GM18498 (cell line): ENCODE results near the gene RBBP8NL.
A peak's percentile ranks its signal among the peaks of the same experiment; 100 is the strongest.
"Not testable (repeated sequence)": the region's sequence is repeated elsewhere in the genome, so short reads cannot be mapped to it uniquely, and the experiment has no call there.

Experiments used
- ATAC-seq: cut with Tn5 transposase; IDR thresholded peaks from one replicate; pipeline ENCODE4 v1.9.1; 2021; ENCODE audit warnings: mild to moderate bottlenecking, moderate library complexity; ENCODE audit not compliant: unreplicated experiment

Gene RBBP8NL

GRCh38 chr20:62377615-62378178, 49.6 kb downstream of the RBBP8NL start:
- no peak for ATAC-seq

GRCh38 chr20:62377064-62377461, 50.3 kb downstream of the RBBP8NL start:
- ATAC-seq = no peak

- ATAC-seq = no peak
Measured at GRCh38 chr20:62376112-62377063, 51.0 kb downstream of the RBBP8NL start.

- ATAC-seq = no peak
Measured at GRCh38 chr20:62374331-62375152, 52.8 kb downstream of the RBBP8NL start.

GRCh38 chr20:62373631-62374179, 53.6 kb downstream of the RBBP8NL start:
- ATAC-seq = not testable (repeated sequence)

GRCh38 chr20:62372042-62372993, 55.0 kb downstream of the RBBP8NL start:
- no peak for ATAC-seq

- no peak for ATAC-seq
Measured at GRCh38 chr20:62371588-62372041, 55.7 kb downstream of the RBBP8NL start.

GRCh38 chr20:62370807-62371587, 56.3 kb downstream of the RBBP8NL start:
- ATAC-seq = no peak

- ATAC-seq = no peak
Measured at GRCh38 chr20:62370115-62370806, 57.1 kb downstream of the RBBP8NL start.

GRCh38 chr20:62369815-62370114, 57.6 kb downstream of the RBBP8NL start:
- no peak for ATAC-seq

GRCh38 chr20:62368976-62369814, 58.1 kb downstream of the RBBP8NL start:
- ATAC-seq = no peak

GRCh38 chr20:62368392-62368975, 58.9 kb downstream of the RBBP8NL start:
- ATAC-seq = no peak

- ATAC-seq = no peak
Measured at GRCh38 chr20:62367633-62368391, 59.5 kb downstream of the RBBP8NL start.

- peak; percentile 61 for ATAC-seq
Measured at GRCh38 chr20:62367136-62367632, 60.2 kb downstream of the RBBP8NL start, which contains the start of gene LAMA5. Gene LAMA5, minus strand, starts transcription at chr20:62367312. Its CDS starts 67 bp downstream, at chr20:62367245.

- peak; percentile 37 for ATAC-seq
Measured at GRCh38 chr20:62366370-62367135, 60.8 kb downstream of the RBBP8NL start.
